Spleen (tissue), 11 donors: ENCODE measurements around the gene POLRMT. TPM values are rescaled to one million over a fixed set of nuclear protein-coding genes. Genes with fewer than 3 reads are reported as not detected.

Experiments
- DNase-seq: peaks from one replicate; pipeline ENCODE4 v3.0.0-alpha.2; 2020
- H3K27ac ChIP-seq, 8 donors: fragments of 200-600 bp; sonication (generic) in 7 of 8; 1 replicate in 4 of 8; 2 replicates in 4 of 8; pipeline versions ENCODE4 v1.5.0 to v1.8.0; 2016 to 2021; ENCODE audit warnings: inconsistent platforms in 4 of 8, mild to moderate bottlenecking in 4 of 8, moderate library complexity in 1 of 8
- H3K27me3 ChIP-seq, 7 donors: fragments of 200-600 bp; sonication (generic) in 6 of 7; replicated peaks in 1 of 7; 1 replicate in 4 of 7; 2 replicates in 3 of 7; pipeline versions ENCODE4 v1.5.0 to v1.8.0; 2016 to 2021; ENCODE audit warnings: inconsistent platforms in 3 of 7, mild to moderate bottlenecking in 1 of 7
- H3K36me3 ChIP-seq, 6 donors: fragments of 200-600 bp; sonication (generic) in 5 of 6; 1 replicate in 4 of 6; 2 replicates in 2 of 6; pipeline versions ENCODE4 v1.5.0 to v1.8.0; 2016 to 2021; ENCODE audit warnings: inconsistent platforms in 2 of 6
- H3K4me1 ChIP-seq, 6 donors: fragments of 200-600 bp; sonication (generic) in 5 of 6; 1 replicate in 3 of 6; 2 replicates in 3 of 6; pipeline versions ENCODE4 v1.5.0 to v1.8.0; 2016 to 2021; ENCODE audit warnings: inconsistent platforms in 3 of 6
- H3K4me3 ChIP-seq, 8 donors: fragments of 200-600 bp; sonication (generic) in 7 of 8; 1 replicate in 4 of 8; 2 replicates in 4 of 8; pipeline versions ENCODE4 v1.5.0 to v1.8.0; 2016 to 2021; ENCODE audit warnings: inconsistent platforms in 4 of 8, mild to moderate bottlenecking in 4 of 8, moderate library complexity in 2 of 8
- H3K9me3 ChIP-seq, 8 donors: fragments of 200-600 bp; sonication (generic) in 7 of 8; 1 replicate in 4 of 8; 2 replicates in 4 of 8; pipeline versions ENCODE4 v1.5.0 to v1.8.0; 2016 to 2021; ENCODE audit warnings: inconsistent platforms in 4 of 8
- POLR2A ChIP-seq, 3 donors: fragments of 450-650 bp; IDR thresholded peaks; one replicate each; pipeline ENCODE4 v1.5.1; 2017; ENCODE audit warnings: antibody characterized with exemption in 3 of 3, mild to moderate bottlenecking in 1 of 3
- POLR2AphosphoS5 ChIP-seq, 3 donors: sonication (generic); formaldehyde crosslinking; IDR thresholded peaks; one replicate each; pipeline ENCODE4 v1.5.1; 2017; ENCODE audit warnings: antibody characterized with exemption in 3 of 3
- WGBS, 5 donors: extraction: QIAGEN DNeasy Blood & Tissue Kit in 3 of 5; methylation state at CpG; one replicate each; pipeline versions ENCODE4 v1.1.5 to v1.1.7; 2013 to 2018; 5-methylcytosine and 5-hydroxymethylcytosine counted together
- intact Hi-C: fragments of 100-400 bp; cut with DNase I; formaldehyde crosslinking; loops from one replicate; pipeline ENCODE4 v1.15.0; 2023; ENCODE audit warnings: low total_unique reads
- polyA plus RNA-seq, 3 donors: library from polyadenylated mRNA; stranded (reverse); fragments of 200-250 nt; gene quantifications; one replicate each; pipeline ENCODE4 v1.2.1, GENCODE V29; 2013
- total RNA-seq, 7 donors: library from RNA; depleted of rRNA in 3 of 7; stranded (reverse); fragments of >200 nt in 3 of 7; fragmentation: NEBNext Ultra II Directional in 4 of 7; extraction: Animal tissue kit (Norgen Biotek cat#: 25700) in 4 of 7; gene quantifications; one replicate each; pipeline versions ENCODE4 v1.1.0 to v1.2.1, GENCODE V29; 2016 to 2021
- TF ChIP-seq, protein P1 (sequence below), 11 experiments: fragments of 200-600 bp in 7 of 11; fragments of 450-650 bp in 4 of 11; sonication (generic) in 4 of 11; IDR thresholded peaks in 8 of 11; conservative IDR thresholded peaks in 3 of 11; 1 replicate in 7 of 11; 2 replicates in 4 of 11; pipeline versions ENCODE4 v1.4.0 to v1.8.0; 2016 to 2021; ENCODE audit warnings: antibody characterized with exemption in 11 of 11, inconsistent platforms in 4 of 11, mild to moderate bottlenecking in 1 of 11
- donor health status: healthy with polysubstance abuse.
- donor health status: DM: no; HTN: no; CAD: no; lungs with moderate emphysema.
- donor health status: DM: no; HTN: no; CAD: no.
- donor health status: Bipolar disorder and iron deficiency.
- donor health status: healthy.
- donor health status: DM: no; HTN: no; CAD: no.
- donor health status: DM: yes; HTN: yes; CAD: no.

Gene POLRMT
- total and polyA plus RNA-seq, 10 donors, result 28.6 to 105 (median 50.9) TPM

DNA sequence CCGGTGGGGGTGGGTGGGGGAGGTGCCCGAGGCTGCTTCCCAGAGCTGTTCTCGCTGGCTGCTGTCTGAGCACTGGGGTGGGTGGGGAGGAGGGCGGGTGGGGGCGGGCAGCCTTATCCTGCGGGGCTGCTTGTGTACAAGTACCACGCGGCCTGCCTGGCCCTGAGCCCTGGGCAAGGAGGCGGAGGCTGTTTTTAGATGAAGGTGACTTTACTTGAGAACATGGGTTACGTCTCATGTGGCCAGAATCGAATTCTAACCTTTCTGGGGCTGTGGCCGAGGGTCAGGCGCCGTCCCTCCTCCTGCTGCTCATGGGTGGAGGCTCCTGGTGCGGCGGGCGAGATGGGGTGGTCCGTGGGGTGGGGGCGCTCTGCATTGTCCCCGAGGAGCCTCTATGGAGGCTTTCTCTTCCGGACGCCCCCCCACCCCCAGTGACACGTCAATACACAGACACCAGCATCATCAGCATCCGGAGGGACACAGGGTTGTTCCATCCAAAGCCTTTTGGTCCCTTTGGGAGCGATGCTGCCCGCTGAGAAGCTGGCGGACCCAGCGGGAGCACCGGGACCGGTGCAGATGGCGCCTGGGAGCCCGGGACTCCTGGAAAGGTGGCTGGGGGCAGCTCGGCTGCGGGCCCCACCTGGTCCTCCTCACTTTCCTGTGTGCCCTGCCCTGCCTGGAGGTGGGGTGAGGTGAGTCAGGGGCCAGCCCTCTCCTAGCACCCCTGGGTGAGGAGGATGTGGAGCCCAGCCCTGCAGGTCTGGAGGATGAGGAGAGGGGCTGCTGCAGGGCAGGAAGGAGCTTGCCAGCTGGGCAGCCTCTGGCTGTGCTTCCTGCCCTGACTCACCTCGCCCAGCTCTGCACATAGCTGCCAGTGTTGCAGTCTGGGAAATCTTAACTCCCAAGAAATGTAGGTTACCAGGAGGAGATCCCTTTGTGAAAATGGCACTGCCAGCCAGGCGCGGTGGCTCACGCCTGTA is 57.5 kb downstream of the POLRMT start:
- DNase-seq, result no peak
- no peaks in the 10 kb centered on the region for H3K27me3 ChIP-seq
- H3K27ac ChIP-seq, result peak overlapping the region in 2 of 8 donors; percentile 48 to 97
- 73 to 88% (median 75%) methylated on average over 22 to 38 of the region's 38 CpGs for WGBS, 5 donors
- H3K4me3 ChIP-seq, result peak overlapping the region in 3 of 8 donors; percentile 11 to 92 (median 81)
- no peaks in the 10 kb centered on the region for H3K9me3 ChIP-seq
- H3K4me1 ChIP-seq, result peaks cover 30 to 84% (median 58%) of the 10 kb centered on the region in 6 donors
- TF ChIP-seq, protein P1, sequence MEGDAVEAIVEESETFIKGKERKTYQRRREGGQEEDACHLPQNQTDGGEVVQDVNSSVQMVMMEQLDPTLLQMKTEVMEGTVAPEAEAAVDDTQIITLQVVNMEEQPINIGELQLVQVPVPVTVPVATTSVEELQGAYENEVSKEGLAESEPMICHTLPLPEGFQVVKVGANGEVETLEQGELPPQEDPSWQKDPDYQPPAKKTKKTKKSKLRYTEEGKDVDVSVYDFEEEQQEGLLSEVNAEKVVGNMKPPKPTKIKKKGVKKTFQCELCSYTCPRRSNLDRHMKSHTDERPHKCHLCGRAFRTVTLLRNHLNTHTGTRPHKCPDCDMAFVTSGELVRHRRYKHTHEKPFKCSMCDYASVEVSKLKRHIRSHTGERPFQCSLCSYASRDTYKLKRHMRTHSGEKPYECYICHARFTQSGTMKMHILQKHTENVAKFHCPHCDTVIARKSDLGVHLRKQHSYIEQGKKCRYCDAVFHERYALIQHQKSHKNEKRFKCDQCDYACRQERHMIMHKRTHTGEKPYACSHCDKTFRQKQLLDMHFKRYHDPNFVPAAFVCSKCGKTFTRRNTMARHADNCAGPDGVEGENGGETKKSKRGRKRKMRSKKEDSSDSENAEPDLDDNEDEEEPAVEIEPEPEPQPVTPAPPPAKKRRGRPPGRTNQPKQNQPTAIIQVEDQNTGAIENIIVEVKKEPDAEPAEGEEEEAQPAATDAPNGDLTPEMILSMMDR (IDR thresholded peaks at IDR 0.05 in 8 of 11, conservative IDR thresholded peaks at IDR 0.05 in 3 of 11), result no peak
- peak in 1 of 3 donors; percentile 34 for TF ChIP-seq POLR2AphosphoS5 (IDR thresholded peaks at IDR 0.05)
- intact Hi-C loops, result no loop called here
- H3K36me3 ChIP-seq, result peaks cover 3 to 46% (median 27%) of the 10 kb centered on the region in 6 donors

- intact Hi-C loops, result loop anchor here (5.0 kb wide), 1 partner anchor 43 kb away; the partner anchor contains the start of gene CDC34
- no peak for DNase-seq
- H3K4me3 ChIP-seq, result peak overlapping the region in 4 of 8 donors; percentile 10 to 92 (median 46)
- peaks cover 0 to 37% (median 19%) of the 10 kb centered on the region in 6 donors for H3K36me3 ChIP-seq
- WGBS, 5 donors, result 50 to 63% (median 59%) methylated on average over 23 to 32 of the region's 32 CpGs
- H3K4me1 ChIP-seq, result peaks cover 30 to 86% (median 59%) of the 10 kb centered on the region in 6 donors
- TF ChIP-seq POLR2AphosphoS5 (IDR thresholded peaks at IDR 0.05), result peak in 1 of 3 donors; percentile 43
- TF ChIP-seq POLR2A (IDR thresholded peaks at IDR 0.05), result no peak
- TF ChIP-seq, protein P1 (IDR thresholded peaks at IDR 0.05 in 8 of 11, conservative IDR thresholded peaks at IDR 0.05 in 3 of 11), result no peak
- H3K9me3 ChIP-seq, result no peaks in the 10 kb centered on the region
- H3K27ac ChIP-seq, result peak overlapping the region in 5 of 8 donors; percentile 4 to 97 (median 9)
- H3K27me3 ChIP-seq, result no peaks in the 10 kb centered on the region
These were observed 58.4 kb downstream of the POLRMT start for GRCh38 chr19:574658-575526.

DNA sequence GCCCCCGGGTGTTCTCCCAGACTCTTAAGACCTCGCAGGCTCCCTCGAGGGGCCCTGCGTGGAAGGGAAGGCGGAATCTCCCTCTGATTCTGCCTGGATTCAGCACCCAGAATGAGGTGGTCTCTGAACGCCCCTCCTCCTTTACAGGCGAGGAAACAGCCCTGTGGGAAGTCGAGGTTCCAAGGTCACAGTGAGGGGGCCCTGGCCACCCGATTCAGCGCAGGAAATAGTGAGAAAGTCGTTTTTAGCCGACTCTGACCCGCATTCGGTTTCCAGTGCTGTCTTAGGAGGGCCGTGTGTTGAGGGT is 59.9 kb downstream of the POLRMT start:
- Histone ChIP-seq H3K27me3 (no peaks in the 10 kb centered on the region), H3K27ac (peak overlapping the region in 5 of 8 donors; percentile 90 to 97 (median 92)), H3K4me1 (peaks cover 30 to 75% (median 59%) of the 10 kb centered on the region in 6 donors), H3K4me3 (peak overlapping the region; percentile 81 to 98 (median 86)), H3K9me3 (no peaks in the 10 kb centered on the region), H3K36me3 (peaks cover 0 to 25% (median 10%) of the 10 kb centered on the region in 6 donors)
- DNase-seq, result no peak
- WGBS, 5 donors, result 1 to 4% (median 2%) methylated on average over 13 to 15 of the region's 15 CpGs
- intact Hi-C loops, result loop anchor here (5.0 kb wide), 1 partner anchor 41 kb away; the partner anchor contains the start of gene CDC34
- TF ChIP-seq, protein P1 (IDR thresholded peaks at IDR 0.05 in 8 of 11, conservative IDR thresholded peaks at IDR 0.05 in 3 of 11), result no peak
- no peak for TF ChIP-seq POLR2AphosphoS5 (IDR thresholded peaks at IDR 0.05)
